Measurements from ENCODE around the gene MATK.

DNA sequence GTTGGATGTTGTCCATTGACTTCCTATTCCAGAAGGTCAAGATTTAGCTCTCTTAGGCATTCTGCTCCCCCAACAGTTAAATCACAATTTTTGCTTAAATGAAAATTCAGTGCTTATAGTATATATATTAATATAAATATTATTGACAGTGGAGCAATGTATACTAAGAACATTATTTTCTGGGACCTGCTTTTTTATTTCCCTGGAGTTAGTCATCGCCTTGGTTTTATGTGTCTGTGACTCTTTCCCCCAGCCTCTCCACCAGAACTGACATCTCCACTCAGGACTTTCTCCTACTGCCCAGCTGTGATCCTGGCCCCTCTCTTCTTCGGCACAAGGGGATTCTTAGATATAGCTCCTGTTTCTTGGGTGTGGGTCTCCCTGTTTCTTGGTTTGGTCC, 10.2 kb upstream of the MATK start:
- TF ChIP-seq, protein P1, sequence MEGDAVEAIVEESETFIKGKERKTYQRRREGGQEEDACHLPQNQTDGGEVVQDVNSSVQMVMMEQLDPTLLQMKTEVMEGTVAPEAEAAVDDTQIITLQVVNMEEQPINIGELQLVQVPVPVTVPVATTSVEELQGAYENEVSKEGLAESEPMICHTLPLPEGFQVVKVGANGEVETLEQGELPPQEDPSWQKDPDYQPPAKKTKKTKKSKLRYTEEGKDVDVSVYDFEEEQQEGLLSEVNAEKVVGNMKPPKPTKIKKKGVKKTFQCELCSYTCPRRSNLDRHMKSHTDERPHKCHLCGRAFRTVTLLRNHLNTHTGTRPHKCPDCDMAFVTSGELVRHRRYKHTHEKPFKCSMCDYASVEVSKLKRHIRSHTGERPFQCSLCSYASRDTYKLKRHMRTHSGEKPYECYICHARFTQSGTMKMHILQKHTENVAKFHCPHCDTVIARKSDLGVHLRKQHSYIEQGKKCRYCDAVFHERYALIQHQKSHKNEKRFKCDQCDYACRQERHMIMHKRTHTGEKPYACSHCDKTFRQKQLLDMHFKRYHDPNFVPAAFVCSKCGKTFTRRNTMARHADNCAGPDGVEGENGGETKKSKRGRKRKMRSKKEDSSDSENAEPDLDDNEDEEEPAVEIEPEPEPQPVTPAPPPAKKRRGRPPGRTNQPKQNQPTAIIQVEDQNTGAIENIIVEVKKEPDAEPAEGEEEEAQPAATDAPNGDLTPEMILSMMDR (IDR thresholded peaks at IDR 0.05) = no peak
- TF ChIP-seq, protein P2, sequence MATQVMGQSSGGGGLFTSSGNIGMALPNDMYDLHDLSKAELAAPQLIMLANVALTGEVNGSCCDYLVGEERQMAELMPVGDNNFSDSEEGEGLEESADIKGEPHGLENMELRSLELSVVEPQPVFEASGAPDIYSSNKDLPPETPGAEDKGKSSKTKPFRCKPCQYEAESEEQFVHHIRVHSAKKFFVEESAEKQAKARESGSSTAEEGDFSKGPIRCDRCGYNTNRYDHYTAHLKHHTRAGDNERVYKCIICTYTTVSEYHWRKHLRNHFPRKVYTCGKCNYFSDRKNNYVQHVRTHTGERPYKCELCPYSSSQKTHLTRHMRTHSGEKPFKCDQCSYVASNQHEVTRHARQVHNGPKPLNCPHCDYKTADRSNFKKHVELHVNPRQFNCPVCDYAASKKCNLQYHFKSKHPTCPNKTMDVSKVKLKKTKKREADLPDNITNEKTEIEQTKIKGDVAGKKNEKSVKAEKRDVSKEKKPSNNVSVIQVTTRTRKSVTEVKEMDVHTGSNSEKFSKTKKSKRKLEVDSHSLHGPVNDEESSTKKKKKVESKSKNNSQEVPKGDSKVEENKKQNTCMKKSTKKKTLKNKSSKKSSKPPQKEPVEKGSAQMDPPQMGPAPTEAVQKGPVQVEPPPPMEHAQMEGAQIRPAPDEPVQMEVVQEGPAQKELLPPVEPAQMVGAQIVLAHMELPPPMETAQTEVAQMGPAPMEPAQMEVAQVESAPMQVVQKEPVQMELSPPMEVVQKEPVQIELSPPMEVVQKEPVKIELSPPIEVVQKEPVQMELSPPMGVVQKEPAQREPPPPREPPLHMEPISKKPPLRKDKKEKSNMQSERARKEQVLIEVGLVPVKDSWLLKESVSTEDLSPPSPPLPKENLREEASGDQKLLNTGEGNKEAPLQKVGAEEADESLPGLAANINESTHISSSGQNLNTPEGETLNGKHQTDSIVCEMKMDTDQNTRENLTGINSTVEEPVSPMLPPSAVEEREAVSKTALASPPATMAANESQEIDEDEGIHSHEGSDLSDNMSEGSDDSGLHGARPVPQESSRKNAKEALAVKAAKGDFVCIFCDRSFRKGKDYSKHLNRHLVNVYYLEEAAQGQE (IDR thresholded peaks at IDR 0.05; ENCODE audit: insufficient read depth in 1 of 2, low read depth in 2 of 2, low read length in 1 of 2) = no peak
- no peak for TF ChIP-seq TCF7L2 (IDR thresholded peaks at IDR 0.05; ENCODE audit: low read depth, low read length)
- TF ChIP-seq POLR2AphosphoS5 (IDR thresholded peaks at IDR 0.05; ENCODE audit: low read depth, low read length) = no peak
- TF ChIP-seq SIN3A (IDR thresholded peaks at IDR 0.05; ENCODE audit: borderline replicate concordance, insufficient read depth, low read depth, low read length) = no peak

Data from Panc1 (cell line).